ENCODE data around the gene RGMB.

- no peak for TF ChIP-seq EZH2phosphoT487 (IDR thresholded peaks at IDR 0.05; ENCODE audit: insufficient read depth, low read depth)
- TF ChIP-seq EZH2 (IDR thresholded peaks at IDR 0.05; ENCODE audit: insufficient read depth, poor library complexity, severe bottlenecking) = no peak
These were observed 4.6 kb upstream of the RGMB start for GRCh38 chr5:98768960-98769209.
